Measurements from ENCODE around the gene EIF5AL1. TPM values are rescaled to one million over a fixed set of nuclear protein-coding genes. Genes with fewer than 3 reads are reported as not detected.
"Not testable (repeated sequence)": the region's sequence is repeated elsewhere in the genome, so short reads cannot be mapped to it uniquely, and the experiment has no call there.

Gene EIF5AL1
- total RNA-seq, 2 donors from 2014 or later, result 0.14 TPM; not detected in 1

GRCh38 chr10:79525049-79525710 lies 12.8 kb downstream of the EIF5AL1 start:
- H3K27ac ChIP-seq; H3K4me3 ChIP-seq; H3K4me1 ChIP-seq (ENCODE audit: control insufficient read depth in 1 of 2, low read depth in 2 of 2); H3K36me3 ChIP-seq; DNase-seq (ENCODE audit: low spot score); ATAC-seq (ENCODE audit: insufficient number of reproducible peaks, low FRiP score, low read depth); H3K9me3 ChIP-seq; H3K27me3 ChIP-seq (replicated peaks; ENCODE audit: insufficient read depth): not testable (repeated sequence)

- not testable (repeated sequence) for ATAC-seq (ENCODE audit: insufficient number of reproducible peaks, low FRiP score, low read depth); H3K4me3 ChIP-seq; H3K27me3 ChIP-seq (replicated peaks; ENCODE audit: insufficient read depth); H3K27ac ChIP-seq; H3K36me3 ChIP-seq; H3K9me3 ChIP-seq; H3K4me1 ChIP-seq (ENCODE audit: control insufficient read depth in 1 of 2, low read depth in 2 of 2); DNase-seq (ENCODE audit: low spot score)
These were observed 15.9 kb downstream of the EIF5AL1 start for GRCh38 chr10:79528261-79528660.

GRCh38 chr10:79533142-79533902 lies 21.0 kb downstream of the EIF5AL1 start:
- not testable (repeated sequence) for H3K4me3 ChIP-seq; H3K4me1 ChIP-seq (ENCODE audit: control insufficient read depth in 1 of 2, low read depth in 2 of 2); H3K27me3 ChIP-seq (replicated peaks; ENCODE audit: insufficient read depth); H3K36me3 ChIP-seq; H3K9me3 ChIP-seq; ATAC-seq (ENCODE audit: insufficient number of reproducible peaks, low FRiP score, low read depth); DNase-seq (ENCODE audit: low spot score); H3K27ac ChIP-seq

GRCh38 chr10:79533903-79534175 lies 21.5 kb downstream of the EIF5AL1 start:
- not testable (repeated sequence) for H3K27ac ChIP-seq; H3K9me3 ChIP-seq; H3K36me3 ChIP-seq; H3K4me1 ChIP-seq (ENCODE audit: control insufficient read depth in 1 of 2, low read depth in 2 of 2); H3K4me3 ChIP-seq; ATAC-seq (ENCODE audit: insufficient number of reproducible peaks, low FRiP score, low read depth); DNase-seq (ENCODE audit: low spot score); H3K27me3 ChIP-seq (replicated peaks; ENCODE audit: insufficient read depth)

GRCh38 chr10:79538311-79538710 lies 26.0 kb downstream of the EIF5AL1 start:
- not testable (repeated sequence) for H3K27me3 ChIP-seq (replicated peaks; ENCODE audit: insufficient read depth); H3K36me3 ChIP-seq; H3K4me1 ChIP-seq (ENCODE audit: control insufficient read depth in 1 of 2, low read depth in 2 of 2); DNase-seq (ENCODE audit: low spot score); H3K4me3 ChIP-seq; H3K9me3 ChIP-seq; ATAC-seq (ENCODE audit: insufficient number of reproducible peaks, low FRiP score, low read depth); H3K27ac ChIP-seq

- H3K36me3 ChIP-seq; DNase-seq (ENCODE audit: low spot score); H3K9me3 ChIP-seq: not testable (repeated sequence)
These were observed 28.6 kb downstream of the EIF5AL1 start for GRCh38 chr10:79540930-79541329.

GRCh38 chr10:79542626-79543025 lies 30.3 kb downstream of the EIF5AL1 start:
- Histone ChIP-seq H3K4me3 (no peak overlapping the region), H3K27me3 (replicated peaks; ENCODE audit: insufficient read depth) (no peaks in the 10 kb centered on the region), H3K9me3 (no peaks in the 10 kb centered on the region), H3K4me1 (ENCODE audit: control insufficient read depth in 1 of 2, low read depth in 2 of 2) (no peaks in the 10 kb centered on the region), H3K36me3 (no peaks in the 10 kb centered on the region), H3K27ac (no peak overlapping the region)
- DNase-seq (ENCODE audit: low spot score) (no peak), ATAC-seq (ENCODE audit: insufficient number of reproducible peaks, low FRiP score, low read depth) (no peak)
- TF ChIP-seq CTCF (IDR thresholded peaks at IDR 0.05), result no peak

More at GRCh38 chr10:79540930-79541329, 28.6 kb downstream of the EIF5AL1 start:
- not testable (repeated sequence) for ATAC-seq (ENCODE audit: insufficient number of reproducible peaks, low FRiP score, low read depth); H3K27me3 ChIP-seq (replicated peaks; ENCODE audit: insufficient read depth); H3K27ac ChIP-seq; H3K4me3 ChIP-seq; H3K4me1 ChIP-seq (ENCODE audit: control insufficient read depth in 1 of 2, low read depth in 2 of 2)

- ATAC-seq (ENCODE audit: insufficient number of reproducible peaks, low FRiP score, low read depth); H3K4me3 ChIP-seq; H3K36me3 ChIP-seq; H3K4me1 ChIP-seq (ENCODE audit: control insufficient read depth in 1 of 2, low read depth in 2 of 2); H3K9me3 ChIP-seq; H3K27me3 ChIP-seq (replicated peaks; ENCODE audit: insufficient read depth); DNase-seq (ENCODE audit: low spot score); H3K27ac ChIP-seq: not testable (repeated sequence)
These were observed 32.1 kb downstream of the EIF5AL1 start for GRCh38 chr10:79544408-79544807.

- ATAC-seq (ENCODE audit: insufficient number of reproducible peaks, low FRiP score, low read depth); H3K27ac ChIP-seq; H3K4me1 ChIP-seq (ENCODE audit: control insufficient read depth in 1 of 2, low read depth in 2 of 2); H3K27me3 ChIP-seq (replicated peaks; ENCODE audit: insufficient read depth); H3K9me3 ChIP-seq; DNase-seq (ENCODE audit: low spot score); H3K4me3 ChIP-seq; H3K36me3 ChIP-seq: not testable (repeated sequence)
These were observed 32.8 kb downstream of the EIF5AL1 start for GRCh38 chr10:79544926-79545659.

- DNase-seq (ENCODE audit: low spot score); ATAC-seq (ENCODE audit: insufficient number of reproducible peaks, low FRiP score, low read depth); H3K9me3 ChIP-seq; H3K36me3 ChIP-seq; H3K27me3 ChIP-seq (replicated peaks; ENCODE audit: insufficient read depth); H3K4me3 ChIP-seq; H3K27ac ChIP-seq; H3K4me1 ChIP-seq (ENCODE audit: control insufficient read depth in 1 of 2, low read depth in 2 of 2): not testable (repeated sequence)
These were observed 34.8 kb downstream of the EIF5AL1 start for GRCh38 chr10:79547128-79547527.
